GM23248 (cell line): Measurements from ENCODE around the gene CCN2. TPM values are rescaled to one million over a fixed set of nuclear protein-coding genes. Genes with fewer than 3 reads are reported as not detected.

Experiments
- DNase-seq: peaks from one replicate; pipeline ENCODE4 v3.0.0-alpha.2; 2015
- H2AFZ ChIP-seq: fragments of 200-600 bp; sonication (generic); 2 replicates; pipeline ENCODE4 v1.6.1; 2016; ENCODE audit warnings: antibody characterized with exemption
- H3F3A ChIP-seq: fragments of 200-600 bp; sonication (generic); 2 replicates; pipeline ENCODE4 v1.6.1; 2016; ENCODE audit warnings: mild to moderate bottlenecking, antibody characterized with exemption, mixed run types; ENCODE audit not compliant: insufficient read depth
- H3K27ac ChIP-seq: fragments of 200-600 bp; sonication (generic); 2 replicates; pipeline ENCODE4 v1.5.1; 2016; ENCODE audit warnings: mild to moderate bottlenecking
- H3K27me3 ChIP-seq: fragments of 200-600 bp; sonication (generic); replicated peaks from 2 replicates; pipeline ENCODE4 v1.6.1; 2016; ENCODE audit warnings: mild to moderate bottlenecking; ENCODE audit not compliant: insufficient read depth
- H3K36me3 ChIP-seq: fragments of 200-600 bp; sonication (generic); 2 replicates; pipeline ENCODE4 v1.6.1; 2016; ENCODE audit warnings: low read depth, mild to moderate bottlenecking
- H3K4me1 ChIP-seq: fragments of 200-600 bp; sonication (generic); 2 replicates; pipeline ENCODE4 v1.6.1; 2016; ENCODE audit warnings: mild to moderate bottlenecking; ENCODE audit not compliant: insufficient read depth
- H3K4me2 ChIP-seq: fragments of 200-600 bp; sonication (generic); one replicate; pipeline ENCODE4 v1.6.1; 2016; ENCODE audit warnings: mild to moderate bottlenecking; ENCODE audit not compliant: unreplicated experiment
- H3K4me3 ChIP-seq: fragments of 200-600 bp; sonication (generic); 2 replicates; pipeline ENCODE4 v1.5.1; 2016; ENCODE audit warnings: mild to moderate bottlenecking
- H3K79me2 ChIP-seq: fragments of 200-600 bp; sonication (generic); 2 replicates; pipeline ENCODE4 v1.6.1; 2016; ENCODE audit warnings: mild to moderate bottlenecking; ENCODE audit not compliant: insufficient read depth
- H3K9ac ChIP-seq: fragments of 200-600 bp; sonication (generic); 2 replicates; pipeline ENCODE4 v1.6.1; 2016; ENCODE audit warnings: mild to moderate bottlenecking
- H3K9me2 ChIP-seq: fragments of 200-600 bp; sonication (generic); 2 replicates; pipeline ENCODE4 v1.6.1; 2016; ENCODE audit warnings: mixed run types, mild to moderate bottlenecking, moderate library complexity; ENCODE audit not compliant: insufficient read depth
- H3K9me3 ChIP-seq: fragments of 200-600 bp; sonication (generic); one replicate; pipeline ENCODE4 v1.6.1; 2017; ENCODE audit warnings: low read depth
- H4K20me1 ChIP-seq: fragments of 200-600 bp; sonication (generic); 2 replicates; pipeline ENCODE4 v1.6.0; 2016; ENCODE audit not compliant: insufficient read depth
- EZH2 ChIP-seq: fragments of 200-600 bp; sonication (generic); IDR thresholded peaks from 2 replicates; pipeline ENCODE4 v1.6.1; 2018; ENCODE audit warnings: antibody characterized with exemption, mild to moderate bottlenecking; ENCODE audit not compliant: insufficient read depth, poor library complexity, severe bottlenecking
- EZH2phosphoT487 ChIP-seq: fragments of 200-600 bp; sonication (generic); IDR thresholded peaks from 2 replicates; pipeline ENCODE4 v1.6.1; 2018; ENCODE audit warnings: antibody characterized with exemption, moderate library complexity, mild to moderate bottlenecking, low read depth; ENCODE audit not compliant: insufficient read depth
- WGBS, 2 experiments: methylation state at CpG; one replicate each; pipeline ENCODE4 v1.1.6; 2015 to 2017; ENCODE audit warnings: low lambda C conversion rate in 2 of 2, low coverage in 1 of 2; ENCODE audit errors: missing lambda C conversion rate in 2 of 2; 5-methylcytosine and 5-hydroxymethylcytosine counted together
- in situ Hi-C: fragments of 300-500 bp; cut with MboI; formaldehyde crosslinking; loops from 2 replicates; pipeline ENCODE4 v1.15.0; 2020
- polyA plus RNA-seq: library from polyadenylated mRNA; unstranded; fragments of >200 nt; fragmentation: Nextera tagmentation; extraction: Ambion mirVana; gene quantifications from 2 replicates; pipeline ENCODE4 v1.2.1, GENCODE V29; 2016
- total RNA-seq: library from RNA; depleted of rRNA; stranded (reverse); fragments of >200 nt; shearing (Covaris generic); gene quantifications from 2 replicates; pipeline ENCODE4 v1.2.3, GENCODE V29; 2014; rRNA removed

Gene CCN2
- total and polyA plus RNA-seq, 2 experiments from 2014 or later, result 410 to 1,647 TPM

DNA sequence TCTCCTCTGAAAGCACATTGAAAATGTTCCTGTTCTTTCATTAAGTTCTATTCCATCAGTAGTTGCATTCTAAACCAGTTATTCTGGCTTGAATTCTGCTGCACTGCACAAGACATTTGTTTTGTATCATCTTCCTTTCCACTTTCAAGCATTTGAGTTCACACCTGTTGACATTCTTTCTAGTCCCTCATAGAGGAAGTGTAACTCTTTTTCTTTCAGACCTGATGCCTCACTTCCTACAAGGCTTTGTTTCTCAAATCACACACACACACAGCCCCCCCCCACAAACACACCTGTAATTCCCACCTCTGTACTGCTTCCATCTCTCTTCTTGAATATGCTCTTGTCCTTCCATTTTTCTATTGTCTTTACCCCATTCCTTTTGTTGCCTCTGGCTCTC is 50.9 kb downstream of the CCN2 start:
- no peaks in the 10 kb centered on the region for H3K9me2 ChIP-seq
- H3F3A ChIP-seq, result peaks cover 5% of the 10 kb centered on the region; the same call in 1 of the 2 replicates
- no peak overlapping the region for H3K9ac ChIP-seq
- H3K79me2 ChIP-seq, result no peaks in the 10 kb centered on the region
- H3K27me3 ChIP-seq, result peaks cover 11% of the 10 kb centered on the region; the same call in 1 of the 2 replicates
- no peak for DNase-seq
- H2AFZ ChIP-seq, result no peak overlapping the region
- H3K4me3 ChIP-seq, result no peak overlapping the region
- no peaks in the 10 kb centered on the region for H4K20me1 ChIP-seq
- TF ChIP-seq EZH2phosphoT487, result no peak
- TF ChIP-seq EZH2, result no peak
- in situ Hi-C loops, result loop anchor here (25.0 kb wide), 1 partner anchor 887 kb away; the partner anchor contains the start of gene SLC18B1
- H3K4me1 ChIP-seq, result no peaks in the 10 kb centered on the region
- no peaks in the 10 kb centered on the region for H3K9me3 ChIP-seq
- H3K27ac ChIP-seq, result no peak overlapping the region
- H3K4me2 ChIP-seq, result no peak overlapping the region
- H3K36me3 ChIP-seq, result no peaks in the 10 kb centered on the region

DNA sequence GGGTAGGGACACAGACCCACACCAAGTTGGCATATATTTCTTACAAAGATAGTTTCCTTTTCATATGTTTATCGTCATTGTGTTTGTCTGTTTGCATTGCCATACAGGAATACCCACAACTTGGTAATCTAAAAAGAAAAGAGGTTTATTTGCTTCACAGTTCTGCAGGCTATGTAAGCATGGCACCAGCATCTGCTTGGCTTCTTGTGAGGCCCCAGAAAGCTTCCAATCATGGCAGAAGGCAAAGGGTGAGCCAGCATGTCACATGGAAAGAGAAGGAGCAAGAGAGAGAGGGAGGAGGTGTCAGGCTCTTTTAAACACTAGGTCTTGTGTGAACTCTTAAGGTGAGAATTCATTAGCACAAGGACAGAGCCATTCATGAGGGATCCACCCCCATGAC is 52.5 kb downstream of the CCN2 start:
- 66 to 71% methylated on average over 1 of the region's 1 CpG for WGBS, 2 experiments
- H3K27ac ChIP-seq, result no peak overlapping the region

More for the DNA sequence above, 52.5 kb downstream of the CCN2 start:
- no peaks in the 10 kb centered on the region for H4K20me1 ChIP-seq
- H3K4me1 ChIP-seq, result no peaks in the 10 kb centered on the region
- H3K79me2 ChIP-seq, result no peaks in the 10 kb centered on the region
- in situ Hi-C loops, result no loop called here
- H3F3A ChIP-seq, result peaks cover 5% of the 10 kb centered on the region; the same call in 1 of the 2 replicates
- H3K9me2 ChIP-seq, result no peaks in the 10 kb centered on the region
- TF ChIP-seq EZH2 (no peak), EZH2phosphoT487 (no peak)
- DNase-seq, result no peak
- H3K9me3 ChIP-seq, result no peaks in the 10 kb centered on the region
- no peaks in the 10 kb centered on the region for H3K36me3 ChIP-seq
- no peak overlapping the region for H3K4me3 ChIP-seq
- H3K4me2 ChIP-seq, result no peak overlapping the region
- no peak overlapping the region for H3K9ac ChIP-seq
- H2AFZ ChIP-seq, result no peak overlapping the region
- H3K27me3 ChIP-seq, result peaks cover 11% of the 10 kb centered on the region; the same call in 1 of the 2 replicates

Other genes starting within 250 kb of the CCN2 start
- not detected in 2 replicates for gene OR2A4, start 250.0 kb downstream of the CCN2 start, total RNA-seq
- not detected in 2 replicates for gene OR2A4, start 250.0 kb downstream of the CCN2 start, polyA plus RNA-seq
- not detected in 2 replicates for gene CTAGE9, start 240.4 kb downstream of the CCN2 start, total RNA-seq
- not detected in 2 replicates for gene CTAGE9, start 240.4 kb downstream of the CCN2 start, polyA plus RNA-seq
- 53.7 and 60.4 TPM in 2 replicates for gene ENPP1, start 143.4 kb downstream of the CCN2 start, total RNA-seq
- gene ENPP1, start 143.4 kb downstream of the CCN2 start, polyA plus RNA-seq, result 34.2 and 36.3 TPM in 2 replicates